ENCODE measurements around the gene NDUFA12.

The NDUFA12 gene

GRCh38 chr12:94930772-94931171 is 72.7 kb downstream of the NDUFA12 start:
- no peak for DNase-seq

GRCh38 chr12:94930216-94930654 is 73.3 kb downstream of the NDUFA12 start:
- DNase-seq = no peak

- no peak for DNase-seq
Observed at GRCh38 chr12:94929780-94930179, 73.7 kb downstream of the NDUFA12 start.

DNA sequence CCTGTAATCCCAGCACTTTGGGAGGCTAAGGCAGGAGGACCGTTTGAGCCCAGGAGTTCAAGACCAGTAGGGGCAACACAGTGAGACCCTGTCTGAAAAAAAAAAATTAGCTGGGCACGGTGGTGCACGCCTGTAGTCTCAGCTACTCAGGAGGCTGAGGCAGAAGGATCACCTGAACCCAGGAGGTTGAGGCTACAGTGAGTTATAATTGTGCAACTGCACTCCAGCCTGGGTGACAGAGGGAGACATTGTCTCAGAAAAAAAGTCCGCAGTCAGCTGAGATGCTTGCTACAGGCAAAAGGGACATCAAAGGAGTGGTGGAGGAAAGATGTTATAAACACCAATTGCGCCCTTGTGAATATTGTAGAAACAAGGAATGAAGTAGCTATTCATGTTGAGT is 77.8 kb downstream of the NDUFA12 start:
- DNase-seq = no peak

DNA sequence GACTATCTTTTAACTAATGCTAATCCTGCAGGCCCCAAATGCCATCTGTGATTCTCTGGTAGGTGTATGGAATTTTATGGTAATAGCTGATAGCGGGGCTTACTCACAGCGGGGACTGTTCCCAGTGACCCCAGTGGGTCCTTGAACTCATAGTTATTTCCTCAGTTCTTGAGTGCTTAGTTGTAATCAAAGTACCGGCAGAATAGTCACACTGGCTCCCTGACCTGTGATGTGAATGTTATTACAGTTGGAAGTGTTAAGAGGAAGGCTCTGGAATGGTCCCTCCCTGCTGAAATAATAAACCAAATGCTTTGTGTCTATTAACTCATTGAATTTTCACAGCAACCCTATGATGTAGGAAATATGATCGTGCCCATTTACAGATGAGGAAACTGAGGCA is 78.3 kb downstream of the NDUFA12 start:
- no peak for DNase-seq

DNA sequence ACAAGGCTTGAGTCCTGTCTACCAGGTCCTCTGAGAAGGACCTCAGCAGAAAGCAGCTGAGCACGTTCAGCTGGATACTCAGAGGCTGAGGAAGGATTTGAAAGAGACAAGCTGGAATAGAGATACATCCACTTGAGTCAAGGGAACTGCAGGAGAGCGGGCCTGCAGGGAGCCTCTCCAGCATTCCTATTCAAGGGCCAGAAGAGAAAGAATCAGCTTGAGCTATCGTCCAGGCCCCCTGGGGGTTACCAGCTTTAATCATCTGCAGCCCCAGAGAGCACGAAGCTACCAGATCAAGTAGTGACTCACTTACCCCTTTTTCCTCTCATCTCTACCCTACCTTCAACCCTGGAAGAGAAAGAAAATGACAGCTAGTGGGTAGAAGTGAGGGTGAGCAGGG is 80.9 kb downstream of the NDUFA12 start:
- DNase-seq = no peak

All from retina (tissue), 1 donor.